Ishikawa (cell line): ENCODE measurements around the gene DTD2.

ENCODE experiments used
- CEBPB ChIP-seq: IDR thresholded peaks from 2 replicates; pipeline ENCODE4 v1.6.1; 2012
- CREB1 ChIP-seq: IDR thresholded peaks from 2 replicates; pipeline ENCODE4 v1.6.1; 2012; ENCODE audit warnings: low read depth
- EGR1 ChIP-seq: IDR thresholded peaks from 2 replicates; pipeline ENCODE4 v1.6.1; 2012
- EP300 ChIP-seq: IDR thresholded peaks from 2 replicates; pipeline ENCODE4 v1.6.1; 2012; ENCODE audit warnings: borderline replicate concordance
- FOXM1 ChIP-seq: IDR thresholded peaks from 2 replicates; pipeline ENCODE4 v1.6.1; 2012; ENCODE audit warnings: low read depth, borderline replicate concordance
- MAX ChIP-seq: IDR thresholded peaks from 2 replicates; pipeline ENCODE4 v1.6.1; 2012
- NFIC ChIP-seq: IDR thresholded peaks from 2 replicates; pipeline ENCODE4 v1.6.1; 2012
- RAD21 ChIP-seq: IDR thresholded peaks from 2 replicates; pipeline ENCODE4 v1.6.1; 2012; ENCODE audit warnings: low read depth
- REST ChIP-seq: IDR thresholded peaks from 2 replicates; pipeline ENCODE4 v1.6.1; 2012; ENCODE audit warnings: low read depth, mild to moderate bottlenecking
- TAF1 ChIP-seq: IDR thresholded peaks from 2 replicates; pipeline ENCODE4 v1.6.1; 2012; ENCODE audit warnings: low read depth, mild to moderate bottlenecking
- YY1 ChIP-seq: IDR thresholded peaks from 2 replicates; pipeline ENCODE4 v1.6.1; 2012; ENCODE audit warnings: low read depth
- ZBTB7A ChIP-seq: IDR thresholded peaks from 2 replicates; pipeline ENCODE4 v1.6.1; 2012; ENCODE audit warnings: low read depth
- TF ChIP-seq, protein P1 (sequence below): IDR thresholded peaks from 2 replicates; pipeline ENCODE4 v1.6.1; 2012

DNA sequence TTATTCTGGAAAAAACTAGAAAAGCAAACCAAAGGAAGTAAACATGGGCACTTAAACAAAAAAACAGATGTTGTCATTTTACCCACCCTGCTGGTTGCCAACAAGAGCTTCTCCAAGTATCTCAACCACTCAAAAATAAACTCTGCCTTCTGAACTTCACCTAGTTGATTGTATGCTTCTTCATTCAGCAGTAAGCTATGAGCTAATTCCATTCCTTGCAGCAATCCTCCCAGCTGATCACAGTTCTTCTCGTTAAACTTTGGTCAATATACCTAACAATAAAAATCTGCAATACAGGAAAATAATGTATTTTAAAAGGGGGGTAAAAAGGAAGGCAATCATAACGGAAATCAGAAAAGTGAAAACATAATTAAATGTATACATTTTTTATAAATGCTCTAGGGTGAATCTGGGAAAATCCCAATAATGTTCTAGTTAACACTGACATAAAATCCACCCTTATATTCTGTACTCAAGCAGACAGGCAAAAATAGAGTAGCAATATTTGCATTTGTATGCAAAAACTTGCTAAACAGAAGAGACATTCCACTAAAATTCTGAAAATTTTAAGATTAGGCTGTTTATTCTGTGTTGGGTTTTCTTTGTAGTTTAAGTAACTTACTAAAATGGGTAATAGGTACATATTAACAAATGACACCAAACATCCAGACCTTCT, 54.4 kb downstream of the DTD2 start:
- TF ChIP-seq NFIC (no peak), RAD21 (no peak), REST (no peak), CREB1 (no peak), TAF1 (no peak), MAX (no peak), EGR1 (no peak), ZBTB7A (no peak), EP300 (no peak), FOXM1 (no peak), YY1 (no peak), CEBPB (no peak)
- TF ChIP-seq, protein P1, sequence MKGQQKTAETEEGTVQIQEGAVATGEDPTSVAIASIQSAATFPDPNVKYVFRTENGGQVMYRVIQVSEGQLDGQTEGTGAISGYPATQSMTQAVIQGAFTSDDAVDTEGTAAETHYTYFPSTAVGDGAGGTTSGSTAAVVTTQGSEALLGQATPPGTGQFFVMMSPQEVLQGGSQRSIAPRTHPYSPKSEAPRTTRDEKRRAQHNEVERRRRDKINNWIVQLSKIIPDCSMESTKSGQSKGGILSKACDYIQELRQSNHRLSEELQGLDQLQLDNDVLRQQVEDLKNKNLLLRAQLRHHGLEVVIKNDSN: no peak
